ENCODE measurements around the gene DDIT4. TPM values are rescaled to one million over a fixed set of nuclear protein-coding genes. Genes with fewer than 3 reads are reported as not detected.

Gene DDIT4
- total and polyA plus RNA-seq, 9 of the 15 experiments (the other 6 are each of a cell fraction or from before 2014, with no cell fraction given): 8.2 to 675 (median 159) TPM

- TF ChIP-seq HBP1 (CRISPR knock-in tag; IDR thresholded peaks at IDR 0.05): no peak
- TF ChIP-seq ZBTB17 (CRISPR knock-in tag; IDR thresholded peaks at IDR 0.05): no peak
- TF ChIP-seq ATF7 (IDR thresholded peaks at IDR 0.05): peak; percentile 71
- TF ChIP-seq TCF3 (CRISPR knock-in tag; IDR thresholded peaks at IDR 0.05): peak; percentile 92
- peak; percentile 61 for TF ChIP-seq HMGN3 (IDR thresholded peaks at IDR 0.05; ENCODE audit: borderline replicate concordance, extremely low read depth, insufficient read length, low read depth, low read length)
- no peak for TF ChIP-seq HEY1 (CRISPR knock-in tag; IDR thresholded peaks at IDR 0.05; ENCODE audit: borderline replicate concordance)
- TF ChIP-seq GABPB2 (CRISPR knock-in tag; conservative IDR thresholded peaks at IDR 0.05): no peak
- no peak for TF ChIP-seq ETV6 (IDR thresholded peaks at IDR 0.05; ENCODE audit: borderline replicate concordance in 1 of 2, low read depth in 2 of 2, low read length in 1 of 2)
- TF ChIP-seq ETV6 (CRISPR knock-in tag; IDR thresholded peaks at IDR 0.05; ENCODE audit: borderline replicate concordance): no peak
- no peak for TF ChIP-seq KLF6 (CRISPR knock-in tag; IDR thresholded peaks at IDR 0.05; ENCODE audit: borderline replicate concordance)
- TF ChIP-seq ZNF586 (CRISPR knock-in tag; conservative IDR thresholded peaks at IDR 0.05): 0 out of 2 replicates have a peak, but pooled peaks have one; percentile 36
- TF ChIP-seq MCM7 (IDR thresholded peaks at IDR 0.05): no peak
- TF ChIP-seq ZNF584 (CRISPR knock-in tag; IDR thresholded peaks at IDR 0.05; ENCODE audit: low read depth): no peak
- TF ChIP-seq MXI1 (IDR thresholded peaks at IDR 0.05; ENCODE audit: low read depth, low read length): no peak
- peak in 1 of 2 experiments; percentile 70; a peak in 1 of 4 replicates for TF ChIP-seq ARNT (IDR thresholded peaks at IDR 0.05)
- no peak for TF ChIP-seq CREB3 (tag; conservative IDR thresholded peaks at IDR 0.05; ENCODE audit: low read depth)
- no peak for TF ChIP-seq POLR2AphosphoS2 (IDR thresholded peaks at IDR 0.05; ENCODE audit: low read length)
- peak; percentile 47; the same call in 1 of the 2 replicates for TF ChIP-seq L3MBTL2 (IDR thresholded peaks at IDR 0.05)
- TF ChIP-seq KAT7 (CRISPR knock-in tag; IDR thresholded peaks at IDR 0.05; ENCODE audit: borderline replicate concordance): no peak
- no peak for TF ChIP-seq ARID2 (IDR thresholded peaks at IDR 0.05)
- TF ChIP-seq MITF (IDR thresholded peaks at IDR 0.05): no peak
- no peak for TF ChIP-seq BRD9 (IDR thresholded peaks at IDR 0.05; ENCODE audit: low read depth, partially characterized antibody)
- no peak for TF ChIP-seq DNMT1 (IDR thresholded peaks at IDR 0.05)
- TF ChIP-seq RAD51 (IDR thresholded peaks at IDR 0.05; ENCODE audit: borderline replicate concordance, low read depth): peak; percentile 31; the same call in 1 of the 2 replicates
- TF ChIP-seq SRSF7 (optimal IDR thresholded peaks at IDR 0.05; ENCODE audit: low read depth, low read length): no peak
- TF ChIP-seq DMBX1 (CRISPR knock-in tag; IDR thresholded peaks at IDR 0.05; ENCODE audit: borderline replicate concordance): no peak
- no peak for TF ChIP-seq POLR2H (tag; IDR thresholded peaks at IDR 0.05; ENCODE audit: low read depth)
Observed at GRCh38 chr10:72257051-72257892, 16.5 kb upstream of the DDIT4 start (continued).
